Activated CD8-positive, alpha-beta T cell treated with anti-CD3 and anti-CD28 coated beads for 36 hours (primary cell): ENCODE data around the gene ZGRF1. TPM values are rescaled to one million over a fixed set of nuclear protein-coding genes. Genes with fewer than 3 reads are reported as not detected.

ENCODE experiments used
- ATAC-seq: fragments of 200-7000 bp; cut with Tn5 transposase; one replicate; pipeline ENCODE4 v1.10.0; 2021; ENCODE audit warnings: mild to moderate bottlenecking, moderate library complexity
- CTCF ChIA-PET: fragments of 350-600 bp; sonication (Branson Sonifier 250); formaldehyde crosslinking; loops from one replicate; lab custom pipeline; 2021; ENCODE audit warnings: antibody characterized with exemption; lab: Charles Lee
- POLR2A ChIA-PET: fragments of 350-600 bp; sonication (Branson Sonifier 250); formaldehyde crosslinking; loops from one replicate; lab custom pipeline; 2021; ENCODE audit warnings: antibody characterized with exemption; lab: Charles Lee
- DNase-seq: peaks from one replicate; pipeline ENCODE4 v3.0.0-alpha.2; 2020
- H3K27ac Mint-ChIP-seq: one replicate; pipeline ENCODE4 v1.8.0; 2021; ENCODE audit warnings: mild to moderate bottlenecking, mixed read lengths
- H3K27me3 Mint-ChIP-seq: one replicate; pipeline ENCODE4 v1.8.0; 2021; ENCODE audit warnings: mixed read lengths
- H3K36me3 Mint-ChIP-seq: one replicate; pipeline ENCODE4 v1.8.0; 2021; ENCODE audit warnings: low read depth, mixed read lengths
- H3K4me1 Mint-ChIP-seq: one replicate; pipeline ENCODE4 v1.8.0; 2021; ENCODE audit warnings: low read depth, mixed read lengths
- H3K4me3 Mint-ChIP-seq: one replicate; pipeline ENCODE4 v1.8.0; 2021; ENCODE audit warnings: mild to moderate bottlenecking, moderate library complexity, mixed read lengths
- H3K9me3 Mint-ChIP-seq: one replicate; pipeline ENCODE4 v1.8.0; 2021; ENCODE audit warnings: mixed read lengths
- intact Hi-C: fragments of 100-400 bp; cut with micrococcal nuclease; formaldehyde crosslinking; loops from one replicate; pipeline ENCODE4 v1.10.0; 2022
- total RNA-seq, 2 experiments: library from RNA; stranded (reverse); gene quantifications; one replicate each; pipeline ENCODE4 v1.2.3, GENCODE V29; 2021
- TF ChIP-seq, protein P1 (sequence below): fragments of 200-600 bp; IDR thresholded peaks from one replicate; pipeline ENCODE4 v1.8.0; 2022; ENCODE audit warnings: antibody characterized with exemption, mild to moderate bottlenecking

The ZGRF1 gene
- total RNA-seq, 2 experiments from 2014 or later = 45.7 to 47.3 TPM

GRCh38 chr4:112515198-112516065 lies 121.3 kb downstream of the ZGRF1 start:
- Mint-ChIP-seq H3K9me3 (peaks cover 7% of the 10 kb centered on the region), H3K27me3 (peaks cover 83% of the 10 kb centered on the region), H3K27ac (peak overlapping the region; percentile 62), H3K4me3 (peak overlapping the region; percentile 96), H3K4me1 (peaks cover 46% of the 10 kb centered on the region), H3K36me3 (peaks cover 10% of the 10 kb centered on the region)
- TF ChIP-seq, protein P1, sequence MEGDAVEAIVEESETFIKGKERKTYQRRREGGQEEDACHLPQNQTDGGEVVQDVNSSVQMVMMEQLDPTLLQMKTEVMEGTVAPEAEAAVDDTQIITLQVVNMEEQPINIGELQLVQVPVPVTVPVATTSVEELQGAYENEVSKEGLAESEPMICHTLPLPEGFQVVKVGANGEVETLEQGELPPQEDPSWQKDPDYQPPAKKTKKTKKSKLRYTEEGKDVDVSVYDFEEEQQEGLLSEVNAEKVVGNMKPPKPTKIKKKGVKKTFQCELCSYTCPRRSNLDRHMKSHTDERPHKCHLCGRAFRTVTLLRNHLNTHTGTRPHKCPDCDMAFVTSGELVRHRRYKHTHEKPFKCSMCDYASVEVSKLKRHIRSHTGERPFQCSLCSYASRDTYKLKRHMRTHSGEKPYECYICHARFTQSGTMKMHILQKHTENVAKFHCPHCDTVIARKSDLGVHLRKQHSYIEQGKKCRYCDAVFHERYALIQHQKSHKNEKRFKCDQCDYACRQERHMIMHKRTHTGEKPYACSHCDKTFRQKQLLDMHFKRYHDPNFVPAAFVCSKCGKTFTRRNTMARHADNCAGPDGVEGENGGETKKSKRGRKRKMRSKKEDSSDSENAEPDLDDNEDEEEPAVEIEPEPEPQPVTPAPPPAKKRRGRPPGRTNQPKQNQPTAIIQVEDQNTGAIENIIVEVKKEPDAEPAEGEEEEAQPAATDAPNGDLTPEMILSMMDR = no peak
- ATAC-seq (peak; percentile 75), DNase-seq (peak; percentile 68)
- POLR2A ChIA-PET = no interaction called here
- intact Hi-C loops = loop anchor here (10.0 kb wide), 1 partner anchor 1881 kb away; no protein-coding TSS in a partner anchor
- CTCF ChIA-PET = interaction anchor here (2.8 to 3.7 kb wide), 3 partner anchors 9 to 416 kb away, joined by 10 to 16 read pairs (median 14); no protein-coding TSS in a partner anchor

- ATAC-seq = peak; percentile 25
- POLR2A ChIA-PET = interaction anchor here (1.1 kb wide), 1 partner anchor 10 kb away, joined by 4 read pairs; no protein-coding TSS in a partner anchor
Observed at GRCh38 chr4:112514647-112515197, 122.0 kb downstream of the ZGRF1 start.

DNA sequence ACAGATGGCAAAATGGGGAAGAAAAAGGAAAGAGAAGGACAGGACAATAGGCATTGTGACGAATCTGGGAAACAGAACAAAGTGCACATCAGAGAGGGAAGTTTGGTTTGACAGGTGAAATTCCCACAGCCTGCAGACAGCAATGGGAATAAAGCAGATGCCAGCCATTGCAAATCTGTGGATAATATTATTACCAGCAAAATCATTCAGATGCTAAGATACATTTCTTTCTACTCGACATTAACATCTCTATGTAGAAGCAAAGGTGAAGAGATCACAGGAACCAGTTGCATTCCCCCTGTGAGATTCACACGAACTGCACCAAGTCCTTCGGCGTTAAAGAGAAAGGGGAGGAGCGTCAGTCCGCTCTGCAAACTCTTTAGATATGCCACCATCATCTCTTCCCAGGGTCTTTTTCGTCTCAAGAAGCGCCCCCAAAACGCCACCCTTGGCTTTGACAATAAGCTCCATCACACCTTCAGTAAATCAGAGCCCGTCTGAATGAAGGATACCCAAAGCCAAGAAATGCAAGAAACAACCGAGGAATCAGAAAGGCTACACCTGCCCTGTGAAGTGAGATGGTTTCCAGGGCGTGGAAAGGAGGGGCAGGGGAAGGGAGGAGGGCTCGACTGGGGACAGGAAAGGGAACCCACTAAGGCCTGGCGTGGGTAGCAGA lies 122.6 kb downstream of the ZGRF1 start:
- intact Hi-C loops = loop anchor here (10.0 kb wide), 1 partner anchor 1879 kb away; no protein-coding TSS in a partner anchor
- H3K27ac Mint-ChIP-seq = no peak overlapping the region
- H3K27me3 Mint-ChIP-seq = peaks cover 82% of the 10 kb centered on the region
- peak overlapping the region; percentile 96 for H3K4me3 Mint-ChIP-seq
- peaks cover 52% of the 10 kb centered on the region for H3K4me1 Mint-ChIP-seq
- ChIA-PET CTCF (interaction anchor here (2.8 to 3.7 kb wide), 2 partner anchors 10 to 415 kb away, joined by 10 to 16 read pairs; no protein-coding TSS in a partner anchor), POLR2A (interaction anchor here (1.1 kb wide), 1 partner anchor 11 kb away, joined by 4 read pairs; no protein-coding TSS in a partner anchor)
- peaks cover 6% of the 10 kb centered on the region for H3K9me3 Mint-ChIP-seq
- peak; percentile 14 for DNase-seq
- peaks cover 10% of the 10 kb centered on the region for H3K36me3 Mint-ChIP-seq
- peak; percentile 9 for ATAC-seq
- TF ChIP-seq, protein P1 = no peak

More at GRCh38 chr4:112514647-112515197, 122.0 kb downstream of the ZGRF1 start:
- CTCF ChIA-PET = interaction anchor here (2.8 to 3.7 kb wide), 3 partner anchors 10 to 416 kb away, joined by 10 to 16 read pairs (median 14); no protein-coding TSS in a partner anchor
- DNase-seq = peak; percentile 22
- Mint-ChIP-seq H3K27ac (no peak overlapping the region), H3K27me3 (peaks cover 81% of the 10 kb centered on the region), H3K4me3 (peak overlapping the region; percentile 96), H3K36me3 (peaks cover 10% of the 10 kb centered on the region), H3K9me3 (peaks cover 7% of the 10 kb centered on the region), H3K4me1 (peaks cover 46% of the 10 kb centered on the region)
- TF ChIP-seq, protein P1 = no peak
- intact Hi-C loops = loop anchor here (10.0 kb wide), 1 partner anchor 1880 kb away; no protein-coding TSS in a partner anchor

DNA sequence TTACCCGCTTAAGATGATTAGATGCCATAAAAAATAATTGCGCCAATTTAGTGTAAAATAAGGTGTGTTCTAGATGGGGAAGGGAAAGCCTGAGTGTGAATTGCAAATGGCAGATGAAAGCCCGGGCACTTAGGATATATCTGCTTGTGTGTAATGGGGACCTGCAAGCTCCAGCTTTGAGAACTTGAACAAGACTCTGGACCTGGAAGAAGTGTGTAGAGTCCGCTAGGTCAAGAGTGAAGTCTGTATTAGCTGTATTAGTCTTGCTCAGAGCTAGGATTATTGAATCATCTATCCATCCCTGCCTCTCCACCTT lies 124.9 kb downstream of the ZGRF1 start:
- TF ChIP-seq, protein P1 = no peak
- Mint-ChIP-seq H3K4me3 (no peak overlapping the region), H3K27me3 (peaks cover 80% of the 10 kb centered on the region), H3K27ac (no peak overlapping the region), H3K36me3 (peaks cover 10% of the 10 kb centered on the region), H3K4me1 (peaks cover 39% of the 10 kb centered on the region), H3K9me3 (peaks cover 6% of the 10 kb centered on the region)
- CTCF ChIA-PET = interaction anchor here (1.4 to 5.8 kb wide), 3 partner anchors 11 to 190 kb away, joined by 4 to 65 read pairs (median 7); no protein-coding TSS in a partner anchor
- ATAC-seq = no peak
- intact Hi-C loops = loop anchor here (10.0 kb wide), 1 partner anchor 1877 kb away; no protein-coding TSS in a partner anchor
- POLR2A ChIA-PET = interaction anchor here (1.3 kb wide), 1 partner anchor 11 kb away, joined by 4 read pairs; no protein-coding TSS in a partner anchor
- no peak for DNase-seq
